Ovary (tissue), 3 donors: ENCODE data around the gene ZNF292.

ENCODE experiments used
- EP300 ChIP-seq: sonication (generic); formaldehyde crosslinking; IDR thresholded peaks from one replicate; pipeline ENCODE4 v1.6.1; 2017; ENCODE audit warnings: antibody characterized with exemption
- POLR2A ChIP-seq: fragments of 450-650 bp; IDR thresholded peaks from one replicate; pipeline ENCODE4 v1.6.1; 2017; ENCODE audit warnings: antibody characterized with exemption, mild to moderate bottlenecking, moderate library complexity
- TF ChIP-seq, protein P1 (sequence below), 3 donors: fragments of 450-650 bp in 2 of 3; fragments of 200-600 bp in 1 of 3; IDR thresholded peaks; one replicate each; pipeline versions ENCODE4 v1.5.1 to v1.8.0; 2016 to 2022; ENCODE audit warnings: antibody characterized with exemption in 3 of 3, mild to moderate bottlenecking in 1 of 3
- donor health status: DM: no; HTN: no; CAD: no.

DNA sequence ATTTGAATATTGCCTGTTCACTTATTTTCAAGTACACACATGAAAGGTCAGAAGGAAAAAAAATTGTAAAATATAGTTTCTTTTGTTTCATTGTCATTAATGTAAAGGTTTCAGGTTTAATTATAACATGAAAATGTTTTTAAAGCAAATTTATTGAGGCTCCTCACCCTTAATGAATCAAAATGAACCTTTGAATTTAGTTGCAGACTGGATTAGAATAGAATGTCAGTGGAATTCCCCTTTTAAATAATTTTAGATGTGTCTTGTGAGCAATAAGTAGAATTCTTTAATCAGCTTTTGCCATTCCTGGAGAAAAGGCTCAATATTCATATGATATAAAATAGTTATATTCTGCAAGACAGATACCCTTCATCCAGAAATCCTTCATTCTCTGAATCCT is 96.4 kb downstream of the ZNF292 start:
- TF ChIP-seq, protein P1, sequence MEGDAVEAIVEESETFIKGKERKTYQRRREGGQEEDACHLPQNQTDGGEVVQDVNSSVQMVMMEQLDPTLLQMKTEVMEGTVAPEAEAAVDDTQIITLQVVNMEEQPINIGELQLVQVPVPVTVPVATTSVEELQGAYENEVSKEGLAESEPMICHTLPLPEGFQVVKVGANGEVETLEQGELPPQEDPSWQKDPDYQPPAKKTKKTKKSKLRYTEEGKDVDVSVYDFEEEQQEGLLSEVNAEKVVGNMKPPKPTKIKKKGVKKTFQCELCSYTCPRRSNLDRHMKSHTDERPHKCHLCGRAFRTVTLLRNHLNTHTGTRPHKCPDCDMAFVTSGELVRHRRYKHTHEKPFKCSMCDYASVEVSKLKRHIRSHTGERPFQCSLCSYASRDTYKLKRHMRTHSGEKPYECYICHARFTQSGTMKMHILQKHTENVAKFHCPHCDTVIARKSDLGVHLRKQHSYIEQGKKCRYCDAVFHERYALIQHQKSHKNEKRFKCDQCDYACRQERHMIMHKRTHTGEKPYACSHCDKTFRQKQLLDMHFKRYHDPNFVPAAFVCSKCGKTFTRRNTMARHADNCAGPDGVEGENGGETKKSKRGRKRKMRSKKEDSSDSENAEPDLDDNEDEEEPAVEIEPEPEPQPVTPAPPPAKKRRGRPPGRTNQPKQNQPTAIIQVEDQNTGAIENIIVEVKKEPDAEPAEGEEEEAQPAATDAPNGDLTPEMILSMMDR (IDR thresholded peaks at IDR 0.05), result no peak
- TF ChIP-seq POLR2A (no peak), EP300 (no peak)
